AG04449 (cell line): ENCODE measurements around the gene DNAAF5.

ENCODE experiments used
- CTCF ChIA-PET: fragments of 350-600 bp; formaldehyde crosslinking; extraction: SDS; loops from one replicate; lab custom pipeline; 2021; ENCODE audit warnings: antibody characterized with exemption; lab: Yijun Ruan, JAX
- POLR2A ChIA-PET: fragments of 400-600, 350-600 bp; formaldehyde crosslinking; extraction: SDS; loops from one replicate; lab custom pipeline; 2020; ENCODE audit warnings: antibody characterized with exemption, inconsistent platforms; lab: Yijun Ruan, JAX
- DNase-seq: peaks from one replicate; pipeline ENCODE4 v3.0.0-alpha.2; 2010; ENCODE audit warnings: low read depth, low spot score
- H3K4me3 ChIP-seq: 2 replicates; pipeline ENCODE4 v1.5.1; 2011; ENCODE audit warnings: low read depth, mild to moderate bottlenecking, control low read depth, low read length
- TF ChIP-seq, protein P1 (sequence below): IDR thresholded peaks from one replicate; pipeline ENCODE4 v1.5.1; 2011; ENCODE audit warnings: mild to moderate bottlenecking, moderate library complexity, low read length, control low read depth, inconsistent platforms; ENCODE audit not compliant: insufficient read depth; ENCODE audit errors: missing control alignments

Gene DNAAF5

DNA sequence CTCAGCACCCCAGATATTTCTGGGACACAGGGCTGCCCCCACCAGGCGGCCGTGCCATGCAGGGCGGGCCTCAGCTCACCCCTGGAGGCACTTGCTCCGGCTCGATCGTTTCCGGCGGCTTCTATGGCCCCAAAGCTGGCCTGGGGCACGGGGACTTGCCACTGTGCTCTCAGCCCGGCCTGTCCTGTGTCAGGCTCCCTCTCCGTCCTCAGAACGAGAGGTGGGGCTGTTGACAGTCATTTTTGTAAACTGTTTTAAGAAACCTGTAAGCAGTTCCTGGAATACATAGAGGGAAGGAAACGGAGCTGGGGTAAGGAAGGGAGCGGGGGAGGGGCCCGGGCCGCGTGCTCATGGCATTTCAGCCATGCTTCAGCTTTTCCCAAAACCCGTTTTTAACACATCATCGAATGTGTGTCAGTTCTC, 31.3 kb downstream of the DNAAF5 start:
- CTCF ChIA-PET, result interaction anchor here (2.2 kb wide), 1 partner anchor 436 kb away, joined by 6 read pairs; no protein-coding TSS in a partner anchor

DNA sequence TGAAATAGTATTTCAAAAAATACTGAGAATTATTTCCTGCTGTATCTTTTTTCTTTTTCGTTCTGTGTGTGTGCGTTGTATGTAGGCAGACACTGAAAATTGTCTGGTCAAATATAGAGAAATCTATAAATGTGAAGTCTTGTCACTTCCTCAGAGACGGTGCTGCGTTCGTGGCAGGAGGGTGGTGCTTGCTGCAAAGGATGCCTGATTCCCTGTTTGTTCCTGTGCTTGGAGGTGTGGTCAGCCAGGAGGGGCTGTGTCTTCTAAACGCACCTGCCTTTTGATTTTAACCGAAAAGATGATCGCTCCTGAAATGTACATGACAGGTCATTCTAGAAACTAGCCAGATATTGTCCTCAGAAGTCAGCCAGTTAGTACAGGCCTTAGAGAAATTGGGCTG, 33.1 kb downstream of the DNAAF5 start:
- no peak overlapping the region for H3K4me3 ChIP-seq
- no peak for DNase-seq
- ChIA-PET POLR2A (no interaction called here), CTCF (no interaction called here)
- TF ChIP-seq, protein P1, sequence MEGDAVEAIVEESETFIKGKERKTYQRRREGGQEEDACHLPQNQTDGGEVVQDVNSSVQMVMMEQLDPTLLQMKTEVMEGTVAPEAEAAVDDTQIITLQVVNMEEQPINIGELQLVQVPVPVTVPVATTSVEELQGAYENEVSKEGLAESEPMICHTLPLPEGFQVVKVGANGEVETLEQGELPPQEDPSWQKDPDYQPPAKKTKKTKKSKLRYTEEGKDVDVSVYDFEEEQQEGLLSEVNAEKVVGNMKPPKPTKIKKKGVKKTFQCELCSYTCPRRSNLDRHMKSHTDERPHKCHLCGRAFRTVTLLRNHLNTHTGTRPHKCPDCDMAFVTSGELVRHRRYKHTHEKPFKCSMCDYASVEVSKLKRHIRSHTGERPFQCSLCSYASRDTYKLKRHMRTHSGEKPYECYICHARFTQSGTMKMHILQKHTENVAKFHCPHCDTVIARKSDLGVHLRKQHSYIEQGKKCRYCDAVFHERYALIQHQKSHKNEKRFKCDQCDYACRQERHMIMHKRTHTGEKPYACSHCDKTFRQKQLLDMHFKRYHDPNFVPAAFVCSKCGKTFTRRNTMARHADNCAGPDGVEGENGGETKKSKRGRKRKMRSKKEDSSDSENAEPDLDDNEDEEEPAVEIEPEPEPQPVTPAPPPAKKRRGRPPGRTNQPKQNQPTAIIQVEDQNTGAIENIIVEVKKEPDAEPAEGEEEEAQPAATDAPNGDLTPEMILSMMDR, result no peak

More for the DNA sequence above, 31.3 kb downstream of the DNAAF5 start:
- no peak for DNase-seq
- H3K4me3 ChIP-seq, result no peak overlapping the region
- TF ChIP-seq, protein P1, result no peak
- POLR2A ChIA-PET, result no interaction called here

DNA sequence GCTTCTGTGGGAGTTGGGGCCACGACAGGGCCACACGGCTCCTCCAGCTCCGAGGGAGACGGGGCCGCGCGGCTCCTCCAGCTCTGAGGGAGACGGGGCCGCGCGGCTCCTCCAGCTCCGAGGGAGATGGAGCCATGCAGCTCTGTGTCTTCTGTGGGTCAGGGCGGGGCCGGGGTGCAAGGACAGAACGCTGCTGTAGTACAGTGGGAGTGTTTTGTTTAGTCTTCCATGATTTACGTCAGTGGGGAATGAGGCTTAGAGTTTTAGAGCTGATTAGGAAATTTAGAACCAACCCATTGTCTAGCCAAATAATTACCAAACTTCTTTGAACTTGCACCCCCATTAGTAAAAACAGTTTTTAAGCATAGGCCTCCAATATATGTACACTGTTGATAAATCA, 33.5 kb downstream of the DNAAF5 start:
- TF ChIP-seq, protein P1, result no peak
- POLR2A ChIA-PET, result no interaction called here
- H3K4me3 ChIP-seq, result no peak overlapping the region
- DNase-seq, result no peak
- CTCF ChIA-PET, result no interaction called here

DNA sequence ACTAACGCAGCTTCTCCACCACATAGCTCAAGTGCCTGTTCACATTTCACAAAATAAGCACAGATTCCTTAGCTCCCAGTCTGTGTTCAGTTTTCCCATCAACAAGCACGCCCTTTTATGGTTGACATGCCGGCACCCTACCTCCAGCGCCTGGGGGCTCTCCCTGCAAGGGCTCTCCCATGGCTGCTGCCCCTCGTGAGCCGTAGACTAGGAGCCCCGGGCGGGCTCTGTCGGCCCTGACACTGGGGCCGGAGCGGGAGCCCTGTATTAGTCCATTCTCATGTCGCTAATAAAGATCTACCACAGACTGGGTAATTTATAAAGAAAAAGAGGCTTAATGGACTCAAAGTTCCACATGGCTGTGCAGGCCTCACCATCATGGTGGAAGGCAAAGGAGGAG, 34.6 kb downstream of the DNAAF5 start:
- DNase-seq, result no peak
- POLR2A ChIA-PET, result no interaction called here

DNA sequence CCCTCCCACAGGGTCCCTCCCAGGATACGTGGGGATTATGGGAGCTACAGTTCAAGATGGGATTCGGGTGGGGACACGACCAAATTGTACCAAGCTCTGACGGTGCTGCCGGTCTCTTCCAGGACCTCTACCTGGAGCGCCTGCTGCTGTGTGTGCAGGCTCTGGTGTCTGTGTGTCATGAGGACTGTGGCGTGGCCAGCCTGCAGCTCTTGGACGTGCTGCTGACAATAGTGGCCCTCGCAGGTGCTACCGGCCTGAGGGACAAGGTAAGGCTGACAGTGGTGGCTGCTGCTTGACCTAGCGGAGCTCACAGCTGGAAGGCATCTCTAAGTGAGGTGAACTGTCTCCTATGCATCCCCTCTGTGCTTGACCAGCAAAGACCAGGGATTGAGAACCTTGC, 35.1 kb downstream of the DNAAF5 start:
- no peak for DNase-seq
- CTCF ChIA-PET, result interaction anchor here (0.9 to 1.8 kb wide), 3 partner anchors 12 to 429 kb away, joined by 3 to 4 read pairs (median 3); no protein-coding TSS in a partner anchor
- H3K4me3 ChIP-seq, result no peak overlapping the region
- TF ChIP-seq, protein P1, result no peak
- POLR2A ChIA-PET, result interaction anchor here (0.7 kb wide), 1 partner anchor 10 kb away, joined by 3 read pairs; no protein-coding TSS in a partner anchor

More for the DNA sequence above, 34.6 kb downstream of the DNAAF5 start:
- CTCF ChIA-PET, result interaction anchor here (1.1 to 1.8 kb wide), 2 partner anchors 13 to 26 kb away, joined by 3 to 4 read pairs; no protein-coding TSS in a partner anchor
- H3K4me3 ChIP-seq, result no peak overlapping the region
- TF ChIP-seq, protein P1, result no peak

DNA sequence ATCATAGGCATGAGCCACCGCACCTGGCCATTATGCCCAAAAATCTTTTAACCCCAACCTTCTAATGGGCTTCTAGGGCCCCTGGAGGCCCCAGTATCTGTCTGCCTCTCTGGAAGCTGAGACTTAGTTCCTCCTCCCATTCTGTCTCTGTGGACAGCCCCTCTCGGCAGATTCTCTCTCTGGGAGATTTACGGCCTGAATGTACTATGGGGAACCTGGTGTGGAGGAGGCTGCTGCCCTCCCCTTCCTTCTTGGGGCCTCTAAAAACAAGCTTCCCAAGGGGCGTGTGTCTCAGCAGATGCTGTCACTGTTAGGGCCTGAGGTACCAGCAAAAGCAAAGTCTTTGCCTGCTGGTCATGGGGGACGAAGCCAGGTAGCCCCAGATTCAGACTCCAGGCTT, 36.4 kb downstream of the DNAAF5 start:
- ChIA-PET POLR2A (no interaction called here), CTCF (interaction anchor here (1.9 kb wide), 1 partner anchor 11 kb away, joined by 7 read pairs; no protein-coding TSS in a partner anchor)
- DNase-seq, result no peak

More for the DNA sequence above, 36.4 kb downstream of the DNAAF5 start:
- no peak overlapping the region for H3K4me3 ChIP-seq
- TF ChIP-seq, protein P1, result no peak
